ENCODE data around the gene RASA4B.
A peak's percentile ranks its signal among the peaks of the same experiment; 100 is the strongest.
"Not testable (repeated sequence)": the region's sequence is repeated elsewhere in the genome, so short reads cannot be mapped to it uniquely, and the experiment has no call there.

RASA4B gene

DNA sequence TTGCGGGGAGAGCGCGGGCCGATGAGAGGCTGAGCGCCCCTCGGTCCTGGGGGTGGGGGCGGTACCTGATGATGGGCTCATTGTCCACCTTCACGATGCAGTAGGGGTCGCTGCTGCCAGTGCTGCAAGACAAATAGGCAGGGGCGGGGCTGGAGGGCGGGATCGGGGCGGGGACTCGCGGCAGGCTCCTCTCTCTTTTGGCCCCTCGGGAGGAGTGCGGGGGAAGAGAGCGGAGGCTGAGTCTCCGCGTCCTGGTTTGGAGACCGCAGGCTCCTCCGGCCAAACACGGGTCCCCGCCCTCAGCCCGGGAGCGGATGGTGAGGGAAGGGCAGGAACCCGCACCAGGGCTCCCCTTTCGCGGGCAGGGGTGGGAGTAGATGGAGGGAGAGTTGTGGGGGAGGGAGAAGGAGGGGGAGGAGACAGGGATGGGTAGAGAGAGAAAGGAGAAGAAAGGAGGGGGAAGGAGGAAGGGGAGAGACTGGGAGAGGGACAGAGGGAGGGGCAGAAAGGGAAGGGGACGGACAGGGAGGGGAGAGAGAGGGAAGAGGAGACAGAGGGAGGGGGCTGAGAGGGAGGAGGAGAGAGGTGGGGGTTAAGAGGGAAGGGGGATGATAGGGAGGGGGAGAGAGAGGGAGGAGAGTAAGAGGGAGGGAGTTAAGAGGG, 5.6 kb downstream of the RASA4B start:
- not testable (repeated sequence) for DNase-seq (ENCODE audit: low read depth in 2 of 2)

DNA sequence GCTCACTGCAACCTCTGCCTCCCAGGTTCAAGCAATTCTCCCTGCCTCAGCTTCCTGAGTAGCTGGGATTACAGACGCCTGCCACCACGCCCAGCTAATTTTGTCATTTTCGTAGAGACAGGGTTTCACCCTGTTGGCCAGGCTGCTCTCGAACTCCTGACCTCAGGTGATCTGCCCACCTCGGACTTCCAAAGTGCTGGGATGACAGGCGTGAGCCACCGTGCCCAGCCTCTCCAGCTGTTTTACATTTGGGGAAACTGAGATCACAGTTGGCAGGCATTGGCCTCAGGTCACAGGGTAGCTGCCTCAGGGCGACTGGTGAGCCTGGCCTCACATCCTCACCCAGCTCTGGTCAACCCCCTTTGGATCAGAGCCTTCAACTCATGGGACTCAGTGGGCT, 7.0 kb downstream of the RASA4B start:
- DNase-seq (ENCODE audit: low read depth in 2 of 2), result not testable (repeated sequence)

GRCh38 chr7:102507410-102508088, 10.0 kb downstream of the RASA4B start:
- DNase-seq (ENCODE audit: low read depth in 2 of 2), result not testable (repeated sequence)

DNA sequence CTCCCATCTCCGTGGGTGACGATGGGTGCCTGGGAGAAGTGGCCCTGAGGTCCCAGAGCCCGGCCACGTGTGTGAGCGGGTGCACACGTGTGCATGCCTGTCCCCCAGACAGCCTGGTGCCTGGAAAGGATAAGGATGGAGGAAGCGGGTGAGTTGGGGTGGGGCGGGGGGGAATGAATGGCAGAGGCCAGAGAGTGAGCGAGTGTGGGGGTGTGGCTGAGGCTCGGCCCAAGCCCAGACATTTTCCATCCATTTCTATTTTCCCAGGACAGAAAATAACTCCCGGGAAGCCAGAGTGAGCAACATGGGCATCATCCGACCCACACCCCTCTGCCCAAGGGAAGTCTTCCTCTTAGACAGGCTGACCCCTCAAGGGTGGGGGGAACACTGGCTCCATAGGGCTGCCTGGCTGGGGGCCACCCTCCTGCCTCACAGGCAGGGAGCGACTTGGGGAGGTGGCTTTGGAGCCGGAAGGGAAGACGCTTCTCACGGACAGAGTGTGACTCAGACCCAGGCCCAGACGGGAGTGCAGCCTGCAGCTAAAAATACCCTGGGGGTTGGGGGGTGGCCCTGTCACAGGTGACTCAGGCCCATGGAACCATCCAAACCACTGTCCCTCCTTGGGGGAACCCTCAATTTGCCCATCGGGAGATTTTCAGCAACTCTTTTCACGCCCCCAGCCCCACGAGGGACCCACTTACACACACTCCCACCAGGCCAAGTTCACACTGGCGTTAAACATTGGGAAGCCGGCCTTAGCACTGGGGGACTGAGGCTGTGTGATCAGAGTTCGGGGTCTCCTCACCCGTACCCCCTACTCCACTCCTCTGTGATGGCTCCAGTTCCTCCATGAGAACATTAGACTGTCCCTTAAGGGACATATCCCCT, 12.0 kb downstream of the RASA4B start:
- DNase-seq (ENCODE audit: low read depth in 2 of 2), result not testable (repeated sequence)

DNA sequence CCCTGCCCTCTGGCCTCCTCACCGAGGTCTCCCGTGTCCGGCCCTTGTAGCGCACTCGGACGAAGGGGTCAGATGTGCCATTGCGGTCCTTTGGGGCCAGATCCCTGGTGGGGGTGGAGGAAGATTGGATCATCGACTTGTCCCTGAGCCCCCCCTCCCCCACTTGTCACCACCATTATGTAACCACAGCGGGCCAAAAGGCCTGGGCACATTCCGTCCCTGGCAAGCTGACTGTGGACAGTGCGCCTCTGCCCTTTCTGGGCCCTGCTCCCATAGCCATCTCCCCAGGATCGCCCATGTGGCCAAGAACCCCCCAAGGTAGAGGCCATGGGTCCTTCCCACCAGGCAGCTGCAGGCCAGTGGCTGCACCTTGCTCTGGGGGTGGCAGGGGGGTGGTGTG, 14.4 kb downstream of the RASA4B start:
- DNase-seq (ENCODE audit: low read depth in 2 of 2), result not testable (repeated sequence)

DNA sequence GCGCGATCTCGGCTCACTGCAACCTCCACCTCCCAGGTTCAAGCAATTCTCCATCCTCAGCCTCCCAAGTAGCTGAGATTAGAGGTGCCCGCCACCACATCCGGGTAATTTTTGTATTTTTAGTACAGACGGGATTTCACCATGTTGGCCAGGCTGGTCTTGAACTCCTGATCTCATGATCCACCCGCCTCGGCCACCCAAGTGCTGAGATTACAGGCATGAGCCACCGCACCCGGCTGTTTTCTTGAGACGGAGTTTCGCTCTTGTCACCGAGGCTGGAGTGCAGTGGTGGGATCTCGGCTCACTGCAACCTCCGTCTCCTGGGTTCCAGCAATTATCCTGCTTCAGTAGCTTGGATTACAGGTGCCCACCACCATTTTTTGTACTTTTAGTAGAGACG, 19.3 kb downstream of the RASA4B start:
- DNase-seq (ENCODE audit: low read depth in 2 of 2), result not testable (repeated sequence)

DNA sequence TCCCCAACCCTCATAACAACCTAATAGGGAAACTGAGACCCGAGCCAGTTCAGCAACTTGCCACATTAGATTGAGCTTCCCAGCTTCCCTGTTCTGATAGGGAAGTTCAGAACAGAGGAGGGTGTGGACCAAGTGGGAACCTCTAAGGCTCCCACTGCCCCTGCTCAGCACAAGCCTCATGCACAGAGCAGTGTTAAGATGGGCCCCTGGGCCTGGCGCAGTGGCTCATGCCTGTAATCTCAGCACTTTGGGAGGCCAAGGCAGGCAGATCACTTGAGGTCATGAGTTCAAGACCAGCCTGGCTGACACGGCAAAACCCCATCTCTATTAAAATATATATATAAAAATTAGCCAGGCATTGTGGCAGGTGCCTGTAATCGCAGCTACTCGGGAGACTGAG, 20.3 kb downstream of the RASA4B start:
- not testable (repeated sequence) for DNase-seq (ENCODE audit: low read depth in 2 of 2)

GRCh38 chr7:102496861-102497260, 20.7 kb downstream of the RASA4B start:
- not testable (repeated sequence) for DNase-seq (ENCODE audit: low read depth in 2 of 2)

DNA sequence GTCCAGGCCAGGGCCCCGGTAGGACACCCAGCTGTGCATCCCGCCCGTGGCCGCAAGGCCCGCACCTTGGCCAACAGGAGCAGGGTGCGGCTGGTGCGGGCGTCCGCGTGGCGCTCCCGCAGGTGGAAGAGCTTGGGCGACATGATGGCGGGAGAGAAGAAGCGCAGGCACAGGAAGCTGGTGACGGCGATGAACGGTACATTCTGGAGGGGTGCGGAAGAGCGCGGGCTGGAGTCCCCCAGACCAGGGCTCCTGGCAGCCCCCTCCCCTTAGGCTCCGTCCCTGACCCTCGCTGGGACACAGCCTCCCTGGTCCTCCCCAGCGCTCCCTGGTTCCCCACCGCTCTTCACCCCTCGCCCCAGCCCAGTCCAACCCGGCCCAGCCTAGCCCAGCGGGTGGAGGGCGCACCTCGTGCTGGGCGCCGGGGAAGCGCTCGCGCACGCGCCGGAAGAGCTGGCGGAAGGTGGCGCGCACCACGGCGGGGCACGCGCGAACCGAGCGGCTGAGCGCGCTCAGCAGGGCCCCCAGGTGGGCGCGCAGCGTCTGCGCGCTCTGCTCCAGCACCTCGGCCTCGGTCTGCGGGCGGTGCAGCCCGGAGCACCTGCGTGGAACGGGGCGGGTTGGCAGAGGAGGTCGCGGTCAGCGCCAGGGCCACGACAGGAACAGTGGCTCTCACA, 23.0 kb downstream of the RASA4B start:
- not testable (repeated sequence) for DNase-seq (ENCODE audit: low read depth in 2 of 2)

- DNase-seq (ENCODE audit: low read depth in 2 of 2), result not testable (repeated sequence)
These were observed 23.6 kb downstream of the RASA4B start for GRCh38 chr7:102494026-102494425.

DNA sequence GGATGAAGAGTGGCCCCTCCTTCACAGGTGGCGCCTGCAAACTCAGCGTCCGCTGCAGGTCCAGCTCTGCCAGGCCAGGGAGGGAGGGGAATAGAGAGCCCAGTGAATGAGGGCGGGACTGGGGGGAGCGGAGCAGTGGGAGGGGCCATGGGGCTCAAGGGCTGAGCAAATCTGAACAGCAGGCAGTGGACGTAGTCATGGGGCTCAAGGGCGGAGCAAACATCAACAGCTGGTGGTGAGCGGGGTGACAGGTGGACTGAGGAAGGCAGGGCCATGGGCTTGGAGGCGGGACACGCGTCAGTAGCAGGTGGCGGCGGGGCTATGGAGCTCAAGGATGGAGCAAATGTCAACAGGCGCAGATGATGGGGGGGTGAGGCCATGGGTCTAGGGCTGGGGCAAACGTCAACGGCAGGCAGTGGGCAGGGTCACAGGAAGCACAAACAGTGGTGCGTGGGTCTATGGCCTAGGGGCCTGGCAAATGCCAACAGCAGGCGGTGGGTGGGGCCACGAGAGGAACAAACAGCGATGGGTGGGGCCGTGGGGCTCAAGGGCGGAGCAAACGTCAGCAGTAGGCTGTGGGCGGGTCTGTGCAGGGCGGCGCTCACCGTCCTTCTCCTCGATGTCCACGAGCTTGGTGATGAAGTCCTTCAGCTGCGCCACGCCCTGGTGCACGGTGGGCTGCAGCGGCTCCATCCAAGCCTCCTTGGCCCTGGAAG, 24.2 kb downstream of the RASA4B start:
- DNase-seq (ENCODE audit: low read depth in 2 of 2), result not testable (repeated sequence)

DNA sequence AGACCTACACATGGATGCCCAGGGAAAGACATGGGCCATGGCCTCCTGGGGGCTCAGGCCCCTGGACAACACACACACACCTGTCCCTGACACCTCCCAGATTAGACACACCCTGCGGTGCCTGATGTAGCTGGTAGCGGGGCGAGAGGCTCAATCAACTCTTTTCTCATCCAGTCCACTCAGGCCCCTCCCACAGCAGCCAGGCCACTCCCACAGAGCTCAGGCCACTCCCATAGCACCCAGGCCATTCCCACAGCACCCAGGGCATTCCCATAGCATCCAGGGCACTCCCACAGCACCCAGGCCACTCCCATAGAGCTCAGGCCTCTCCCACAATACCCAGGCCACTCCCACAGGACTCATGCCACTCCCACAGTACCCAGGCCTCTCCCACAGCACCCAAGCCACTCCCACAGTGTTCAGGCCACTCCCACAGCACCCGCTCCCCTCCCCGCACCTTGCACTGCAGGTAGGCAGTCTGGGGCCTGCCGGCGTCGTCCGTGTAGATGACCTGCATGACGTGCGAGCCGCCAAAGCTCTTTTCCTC, 27.0 kb downstream of the RASA4B start:
- not testable (repeated sequence) for DNase-seq (ENCODE audit: low read depth in 2 of 2)

- DNase-seq (ENCODE audit: low read depth in 2 of 2), result not testable (repeated sequence)
These were observed 33.3 kb downstream of the RASA4B start for GRCh38 chr7:102484317-102484716.

- DNase-seq (ENCODE audit: low read depth in 2 of 2), result not testable (repeated sequence)
These were observed 35.6 kb downstream of the RASA4B start for GRCh38 chr7:102481962-102482361.

- not testable (repeated sequence) for DNase-seq (ENCODE audit: low read depth in 2 of 2)
These were observed 37.5 kb downstream of the RASA4B start for GRCh38 chr7:102479982-102480637.

GRCh38 chr7:102479209-102479584, 38.4 kb downstream of the RASA4B start:
- DNase-seq (ENCODE audit: low read depth in 2 of 2), result not testable (repeated sequence)

DNA sequence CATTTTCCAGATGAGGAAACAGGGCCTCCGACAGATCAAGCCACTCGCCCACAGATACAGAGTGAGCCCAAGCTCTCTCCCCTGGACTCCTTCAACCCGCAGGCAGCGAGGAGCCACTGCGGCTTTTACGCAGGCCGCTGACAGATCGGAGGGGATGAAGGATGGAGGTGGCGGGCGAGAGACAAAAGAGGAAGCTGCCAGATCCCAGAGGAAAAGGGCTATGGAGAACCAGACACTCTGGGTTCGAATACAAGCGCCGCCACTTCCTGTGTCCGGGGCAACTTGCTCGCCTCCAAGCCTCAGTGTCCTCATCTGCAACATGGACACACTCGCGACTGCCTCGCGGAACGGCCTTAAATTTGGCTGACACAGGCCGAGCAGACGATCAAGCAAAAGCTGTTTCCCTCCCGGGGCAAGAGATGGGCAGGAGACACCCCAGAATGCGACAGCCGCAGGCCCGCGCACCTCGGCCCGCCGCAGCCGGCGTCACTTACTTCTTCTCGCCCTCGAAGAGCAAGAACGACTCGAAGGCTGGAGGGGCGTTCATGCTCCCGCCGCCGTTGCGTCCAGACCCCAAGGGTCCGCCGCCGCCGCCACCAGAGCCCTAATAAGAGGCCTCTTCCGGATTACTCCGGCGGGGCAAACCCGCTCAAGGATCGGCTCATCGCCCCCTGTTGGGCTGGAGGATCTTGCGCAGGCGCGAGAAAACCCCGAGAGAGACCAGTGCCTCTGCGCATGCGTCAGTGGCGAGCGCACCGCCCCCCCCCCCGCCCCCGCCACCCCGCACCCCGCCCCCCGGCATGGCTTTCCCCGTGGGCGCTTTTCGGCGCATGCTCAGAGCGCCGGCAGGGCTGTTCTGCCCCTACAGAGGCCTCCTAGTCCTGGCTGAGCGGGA, 39.0 kb downstream of the RASA4B start, which contains the start of gene POLR2J:
POLR2J (minus strand) TSS at position 609 of the 895 bp plus-strand sequence; CDS start at position 547, 62 bp downstream.
- DNase-seq (ENCODE audit: low read depth in 2 of 2), result peak; percentile 82 to 99

- not testable (repeated sequence) for DNase-seq (ENCODE audit: low read depth in 2 of 2)
These were observed 42.7 kb downstream of the RASA4B start for GRCh38 chr7:102474736-102475435.

Measured in stimulated activated CD8-positive, alpha-beta memory T cell treated with anti-CD3 and anti-CD28 coated beads, Interleukin-7, amount 100 ng/mL, for 1 hour (primary cell).